PC-3 (cell line): ENCODE measurements around the gene CPEB3. TPM values are rescaled to one million over a fixed set of nuclear protein-coding genes. Genes with fewer than 3 reads are reported as not detected.

Source experiments
- ATAC-seq: fragments of 200-7000 bp; cut with Tn5 transposase; 2 replicates; pipeline ENCODE4 v1.9.1; 2020; ENCODE audit warnings: mild to moderate bottlenecking, moderate library complexity
- BruUV-seq: library from RNA; stranded (reverse); fragments of 400-500 nt; replicated peaks from 2 replicates; lab custom pipeline; 2021; lab: Mats Ljungman, UMichigan
- CTCF ChIA-PET: fragments of 300-600 bp; sonication (Branson Sonifier 250); formaldehyde crosslinking; loops from one replicate; lab custom pipeline; 2022; ENCODE audit warnings: antibody characterized with exemption; lab: Charles Lee
- POLR2A ChIA-PET: fragments of 300-600 bp; sonication (Branson Sonifier 250); formaldehyde crosslinking; loops from one replicate; lab custom pipeline; 2022; ENCODE audit warnings: antibody characterized with exemption; ENCODE audit not compliant: unreplicated experiment; lab: Charles Lee
- DNase-seq: peaks from one replicate; pipeline ENCODE4 v3.0.0-alpha.2; 2015
- H2AFZ ChIP-seq: fragments of 300-600 bp; sonication (generic); 2 replicates; pipeline ENCODE4 v1.6.0; 2016; ENCODE audit warnings: antibody characterized with exemption, low read length
- H3F3A ChIP-seq: fragments of 300-600 bp; sonication (generic); one replicate; pipeline ENCODE4 v1.6.0; 2017; ENCODE audit warnings: antibody characterized with exemption, low read length, control low read depth, mild to moderate bottlenecking; ENCODE audit not compliant: unreplicated experiment
- H3K27ac ChIP-seq: fragments of 300-600 bp; sonication (generic); 2 replicates; pipeline ENCODE4 v1.5.1; 2016; ENCODE audit warnings: mild to moderate bottlenecking, low read length
- H3K27me3 ChIP-seq: fragments of 300-600 bp; sonication (generic); 2 replicates; pipeline ENCODE4 v1.6.1; 2016; ENCODE audit warnings: low read length, mixed read lengths
- H3K36me3 ChIP-seq: fragments of 300-600 bp; sonication (generic); 2 replicates; pipeline ENCODE4 v1.6.1; 2016; ENCODE audit warnings: low read depth, mixed run types, low read length, mixed read lengths
- H3K4me1 ChIP-seq: fragments of 300-600 bp; sonication (generic); 2 replicates; pipeline ENCODE4 v1.5.1; 2016; ENCODE audit warnings: low read length; ENCODE audit not compliant: insufficient read depth
- H3K4me2 ChIP-seq: fragments of 300-600 bp; sonication (generic); 2 replicates; pipeline ENCODE4 v1.6.0; 2016; ENCODE audit warnings: low read length
- H3K4me3 ChIP-seq: fragments of 300-600 bp; sonication (generic); 2 replicates; pipeline ENCODE4 v1.5.1; 2016; ENCODE audit warnings: mild to moderate bottlenecking, low read length, mixed read lengths
- H3K79me2 ChIP-seq: fragments of 300-600 bp; sonication (generic); 2 replicates; pipeline ENCODE4 v1.6.1; 2017; ENCODE audit warnings: low read length, mixed read lengths
- H3K9ac ChIP-seq: fragments of 300-600 bp; sonication (generic); 2 replicates; pipeline ENCODE4 v1.6.0; 2016; ENCODE audit warnings: mild to moderate bottlenecking, low read length
- H3K9me2 ChIP-seq: fragments of 300-600 bp; sonication (generic); replicated peaks from 2 replicates; pipeline ENCODE4 v1.6.1; 2016; ENCODE audit warnings: mixed run types, low read length, mixed read lengths
- H3K9me3 ChIP-seq: fragments of 300-600 bp; sonication (generic); 2 replicates; pipeline ENCODE4 v1.6.1; 2016; ENCODE audit warnings: low read length, mixed read lengths
- H4K20me1 ChIP-seq: fragments of 300-600 bp; sonication (generic); 2 replicates; pipeline ENCODE4 v1.6.1; 2016; ENCODE audit warnings: low read length, mixed read lengths
- CTCF ChIP-seq: fragments of 300-600 bp; sonication (generic); conservative IDR thresholded peaks from 2 replicates; pipeline ENCODE4 v1.5.1; 2017; ENCODE audit warnings: antibody characterized with exemption, low read depth, mild to moderate bottlenecking, low read length
- EZH2 ChIP-seq: fragments of 300-600 bp; sonication (generic); IDR thresholded peaks from one replicate; pipeline ENCODE4 v1.6.1; 2017; ENCODE audit warnings: antibody characterized with exemption, mild to moderate bottlenecking, low read length; ENCODE audit not compliant: unreplicated experiment
- EZH2phosphoT487 ChIP-seq: fragments of 300-600 bp; sonication (generic); IDR thresholded peaks from 2 replicates; pipeline ENCODE4 v1.6.1; 2018; ENCODE audit warnings: mild to moderate bottlenecking, antibody characterized with exemption, low read length, borderline replicate concordance
- intact Hi-C: fragments of 100-400 bp; cut with micrococcal nuclease; formaldehyde crosslinking; loops from 2 replicates; pipeline ENCODE4 v1.9.0; 2023
- total RNA-seq: library from RNA; depleted of rRNA; stranded (reverse); fragments of >200 nt; gene quantifications from 2 replicates; pipeline ENCODE4 v1.2.3, GENCODE V29; 2014

The CPEB3 gene
- total RNA-seq, 1 experiment from 2014 or later = 0.80 TPM

GRCh38 chr10:92184977-92185376 lies 105.9 kb downstream of the CPEB3 start:
- Histone ChIP-seq H4K20me1 (no peaks in the 10 kb centered on the region), H3K9me3 (no peaks in the 10 kb centered on the region), H3K4me3 (no peak overlapping the region), H3K9ac (no peak overlapping the region), H2AFZ (no peak overlapping the region), H3F3A (no peaks in the 10 kb centered on the region), H3K9me2 (no peaks in the 10 kb centered on the region), H3K79me2 (no peaks in the 10 kb centered on the region), H3K36me3 (no peaks in the 10 kb centered on the region), H3K27ac (no peak overlapping the region), H3K27me3 (no peaks in the 10 kb centered on the region), H3K4me2 (no peak overlapping the region), H3K4me1 (peaks cover 7% of the 10 kb centered on the region)
- CTCF ChIA-PET = no interaction called here
- TF ChIP-seq EZH2phosphoT487 = no peak
- TF ChIP-seq CTCF = no peak
- no peak for TF ChIP-seq EZH2
- intact Hi-C loops = no loop called here
- DNase-seq (no peak), ATAC-seq (no peak)
- no TSS peak for BruUV-seq
- POLR2A ChIA-PET = interaction anchor here (0.6 kb wide), 1 partner anchor 26 kb away, joined by 3 read pairs; no protein-coding TSS in a partner anchor

GRCh38 chr10:92183199-92183598 lies 107.7 kb downstream of the CPEB3 start:
- DNase-seq = no peak
- Histone ChIP-seq H3K9ac (no peak overlapping the region), H3K4me2 (no peak overlapping the region), H4K20me1 (no peaks in the 10 kb centered on the region), H3K4me3 (no peak overlapping the region), H3K36me3 (no peaks in the 10 kb centered on the region), H3K27me3 (no peaks in the 10 kb centered on the region), H3F3A (no peaks in the 10 kb centered on the region), H2AFZ (no peak overlapping the region), H3K79me2 (no peaks in the 10 kb centered on the region), H3K9me3 (no peaks in the 10 kb centered on the region), H3K4me1 (peaks cover 7% of the 10 kb centered on the region), H3K27ac (no peak overlapping the region), H3K9me2 (no peaks in the 10 kb centered on the region)
- no peak for ATAC-seq
- POLR2A ChIA-PET = interaction anchor here (0.6 kb wide), 1 partner anchor 260 kb away, joined by 4 read pairs; the partner anchor contains the start of gene BTAF1
- BruUV-seq = no TSS peak
- CTCF ChIA-PET = no interaction called here
- TF ChIP-seq CTCF = no peak
- no peak for TF ChIP-seq EZH2phosphoT487
- no peak for TF ChIP-seq EZH2
- intact Hi-C loops = no loop called here

GRCh38 chr10:92181575-92181974 lies 109.3 kb downstream of the CPEB3 start:
- Histone ChIP-seq H3K9me3 (no peaks in the 10 kb centered on the region), H4K20me1 (no peaks in the 10 kb centered on the region), H3K9me2 (no peaks in the 10 kb centered on the region), H2AFZ (no peak overlapping the region), H3K4me1 (peaks cover 7% of the 10 kb centered on the region), H3F3A (no peaks in the 10 kb centered on the region), H3K27ac (no peak overlapping the region), H3K4me2 (no peak overlapping the region), H3K4me3 (no peak overlapping the region), H3K36me3 (no peaks in the 10 kb centered on the region), H3K27me3 (no peaks in the 10 kb centered on the region), H3K79me2 (no peaks in the 10 kb centered on the region), H3K9ac (no peak overlapping the region)
- ATAC-seq = no peak
- TF ChIP-seq CTCF (peak; percentile 44; the same call in 1 of the 2 replicates), EZH2phosphoT487 (no peak), EZH2 (no peak)
- intact Hi-C loops = loop anchor here (2.0 kb wide), 1 partner anchor 95 kb away; no protein-coding TSS in a partner anchor
- peak; percentile 9 for DNase-seq
- CTCF ChIA-PET = interaction anchor here (0.6 kb wide), 1 partner anchor 236 kb away, joined by 5 read pairs; no protein-coding TSS in a partner anchor
- no TSS peak for BruUV-seq
- POLR2A ChIA-PET = interaction anchor here (0.7 kb wide), 1 partner anchor 40 kb away, joined by 12 read pairs; no protein-coding TSS in a partner anchor
